HG03280 (cell line): ENCODE data around the gene QSOX2.

Source experiments
- ATAC-seq: cut with Tn5 transposase; IDR thresholded peaks from one replicate; pipeline ENCODE4 v1.9.1; 2021; ENCODE audit warnings: mild to moderate bottlenecking, moderate library complexity; ENCODE audit not compliant: unreplicated experiment

Gene QSOX2

GRCh38 chr9:136226680-136227407 lies 18.8 kb downstream of the QSOX2 start:
- no peak for ATAC-seq

GRCh38 chr9:136225748-136226679 lies 19.6 kb downstream of the QSOX2 start:
- peak; percentile 70 for ATAC-seq

- peak; percentile 43 for ATAC-seq
Measured at GRCh38 chr9:136225366-136225747, 20.3 kb downstream of the QSOX2 start.

- no peak for ATAC-seq
Measured at GRCh38 chr9:136223871-136224640, 21.6 kb downstream of the QSOX2 start.

GRCh38 chr9:136222906-136223285 lies 22.7 kb downstream of the QSOX2 start:
- ATAC-seq = no peak

- ATAC-seq = no peak
Measured at GRCh38 chr9:136222166-136222905, 23.3 kb downstream of the QSOX2 start.

- no peak for ATAC-seq
Measured at GRCh38 chr9:136220017-136220729, 25.4 kb downstream of the QSOX2 start.

DNA sequence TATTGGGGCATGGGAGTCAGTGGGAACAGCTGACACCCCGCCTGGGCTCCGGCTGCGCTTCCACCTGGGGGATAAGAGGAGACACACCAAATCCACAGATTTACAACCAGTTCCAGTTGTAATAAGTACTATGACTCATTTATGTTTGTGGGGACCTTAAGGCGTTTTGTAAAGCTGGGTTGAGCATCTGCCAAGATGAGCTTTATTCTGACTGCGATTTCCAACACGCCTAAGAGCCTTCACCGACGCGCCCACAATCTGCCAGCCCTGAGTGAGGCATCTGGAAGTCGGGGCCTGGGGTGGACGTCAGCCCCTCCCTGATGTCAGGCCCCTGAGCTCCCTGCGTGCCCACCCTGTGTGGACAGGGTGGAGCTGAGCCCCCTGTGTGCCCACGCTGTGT lies 26.3 kb downstream of the QSOX2 start:
- ATAC-seq = no peak

DNA sequence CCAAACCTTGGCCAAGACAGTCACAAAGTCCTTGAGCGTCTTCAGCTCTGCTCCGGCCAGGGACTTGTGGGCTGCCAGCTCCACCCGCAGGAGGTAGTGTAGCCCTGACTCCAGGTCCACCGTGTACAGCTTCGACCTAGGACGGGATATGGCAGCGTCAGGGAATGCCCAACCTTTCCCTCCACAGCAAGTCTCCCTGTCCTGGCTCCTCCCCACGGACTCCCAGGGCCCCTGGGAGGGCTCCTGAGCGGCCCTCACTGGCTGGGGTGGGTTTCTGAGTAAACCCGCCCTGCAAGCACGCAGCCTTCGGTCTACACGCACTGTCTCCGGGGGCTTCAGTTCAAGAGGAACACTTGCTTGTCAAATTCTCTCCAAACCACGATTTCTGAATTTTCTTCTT lies 26.9 kb downstream of the QSOX2 start:
- ATAC-seq = no peak

DNA sequence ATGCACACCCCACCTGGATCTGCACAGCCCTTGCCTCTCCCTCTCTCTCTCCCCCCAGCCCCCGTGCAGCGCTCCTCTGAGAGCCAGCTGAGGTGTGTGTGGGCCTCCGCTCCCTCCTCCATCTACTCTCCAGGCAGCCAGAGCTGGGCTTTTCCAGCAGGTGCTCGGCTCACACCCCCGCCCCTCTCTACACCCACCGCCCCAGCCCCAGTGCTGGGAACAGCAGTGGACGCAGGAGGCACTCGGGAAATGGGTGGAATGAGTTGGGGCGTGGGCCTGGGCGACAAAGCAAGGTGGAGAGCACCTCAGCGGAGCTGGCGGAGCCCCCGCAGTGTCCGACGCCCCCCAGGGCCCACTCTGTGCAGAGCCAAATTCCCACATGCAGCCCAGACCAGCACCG lies 27.3 kb downstream of the QSOX2 start:
- ATAC-seq = no peak

DNA sequence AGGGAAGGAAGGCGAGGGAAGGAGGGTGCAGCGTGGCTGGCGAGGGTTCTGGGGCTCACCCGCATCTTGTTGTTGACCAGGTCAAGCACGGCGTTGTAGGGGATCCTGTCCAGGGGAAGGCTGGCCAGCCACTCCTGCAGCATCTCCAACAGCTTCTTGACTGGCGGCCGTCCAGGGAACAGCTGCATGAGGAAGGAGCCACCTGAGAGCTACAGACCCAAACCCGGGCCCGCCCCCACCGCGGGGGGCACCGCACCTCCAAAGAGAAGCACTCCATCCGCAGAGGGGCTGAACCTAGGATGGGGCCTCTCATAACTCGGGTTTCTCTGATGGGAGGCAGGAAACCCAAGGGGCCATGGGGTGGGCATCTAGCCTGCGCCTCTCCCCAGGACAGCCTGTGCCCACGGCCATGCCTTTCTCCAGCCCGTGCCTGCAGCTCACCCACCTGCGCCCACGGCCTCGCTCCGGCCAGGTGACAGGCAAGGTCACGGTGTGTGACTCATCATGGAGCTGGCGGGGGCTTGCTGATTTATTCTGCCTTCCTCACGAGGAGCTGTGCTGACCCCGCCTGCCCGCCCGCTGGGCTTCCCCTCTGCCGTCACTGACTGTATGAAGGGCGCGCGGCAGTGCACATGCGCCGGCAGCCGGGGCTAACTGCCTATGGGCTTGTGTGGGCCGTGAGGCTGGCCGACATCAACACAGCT lies 28.9 kb downstream of the QSOX2 start:
- no peak for ATAC-seq

GRCh38 chr9:136213733-136214132 lies 31.9 kb downstream of the QSOX2 start:
- ATAC-seq = no peak

GRCh38 chr9:136212345-136212950 lies 33.2 kb downstream of the QSOX2 start:
- ATAC-seq = no peak

DNA sequence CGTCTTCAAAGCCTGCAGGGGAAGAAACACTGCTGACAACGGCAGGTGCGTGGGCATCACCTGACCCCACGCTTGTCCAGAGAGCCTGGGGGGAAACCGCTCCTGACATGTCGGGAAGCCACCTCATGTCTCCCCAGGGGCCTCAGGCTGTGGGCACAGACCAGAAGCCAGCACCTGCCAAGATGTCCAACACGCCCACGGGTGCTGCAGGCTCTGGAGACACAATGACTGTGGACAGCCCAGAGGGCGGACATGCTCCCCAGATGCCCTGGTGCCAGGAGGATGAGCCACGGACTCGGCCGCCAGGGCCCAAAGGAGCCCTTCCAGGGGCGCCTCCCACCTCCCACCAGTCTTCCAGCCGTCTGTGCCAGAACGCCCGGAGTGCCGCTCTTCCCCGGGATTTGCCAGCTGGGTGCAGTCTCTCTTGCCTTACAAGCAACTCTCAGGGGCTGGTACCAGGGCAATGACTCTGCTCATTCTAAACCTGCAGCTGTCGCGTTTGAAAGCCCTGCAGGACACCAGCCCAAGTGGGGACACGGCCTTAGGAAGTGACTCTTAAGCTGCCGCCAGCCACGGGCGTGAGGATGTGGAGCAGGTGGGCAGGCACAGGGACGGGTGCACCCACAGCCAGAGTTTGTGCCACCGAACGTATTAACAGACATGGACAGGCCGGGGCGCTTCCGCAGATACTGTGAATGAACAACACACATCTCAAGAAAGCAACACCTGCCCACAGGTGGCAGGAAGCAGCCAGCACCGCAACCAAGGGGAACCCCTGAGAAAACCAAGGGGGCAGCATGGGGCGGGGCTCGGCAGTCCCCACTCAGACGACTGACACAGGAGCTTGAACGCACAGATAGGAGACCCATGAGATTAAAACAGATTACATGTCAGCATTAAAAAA lies 33.9 kb downstream of the QSOX2 start:
- ATAC-seq = no peak

- ATAC-seq = no peak
Measured at GRCh38 chr9:136211006-136211405, 34.6 kb downstream of the QSOX2 start.

GRCh38 chr9:136210276-136210675 lies 35.3 kb downstream of the QSOX2 start:
- no peak for ATAC-seq

GRCh38 chr9:136209786-136210185 lies 35.8 kb downstream of the QSOX2 start:
- ATAC-seq = no peak

DNA sequence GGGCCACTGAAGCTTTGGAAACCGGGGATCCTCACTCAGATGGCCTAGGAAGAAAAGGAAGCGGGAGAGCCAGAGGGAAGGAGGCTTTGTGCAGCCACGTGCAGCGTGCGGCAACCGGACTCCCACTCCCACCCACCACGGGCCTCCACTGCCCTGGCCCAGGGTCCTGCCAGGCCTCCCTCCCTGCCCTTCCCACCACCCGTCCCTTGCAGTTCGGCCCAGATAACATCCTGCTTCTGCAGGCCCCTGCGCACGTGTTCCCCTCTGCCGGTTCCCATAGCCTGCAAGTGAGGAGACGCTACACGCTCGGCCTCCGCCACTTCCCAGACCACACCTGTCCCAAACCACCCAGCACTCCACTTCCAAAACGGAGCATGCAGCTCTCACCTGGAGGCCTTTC lies 36.4 kb downstream of the QSOX2 start:
- no peak for ATAC-seq
